Measurements from ENCODE around the gene KRT76.

DNA sequence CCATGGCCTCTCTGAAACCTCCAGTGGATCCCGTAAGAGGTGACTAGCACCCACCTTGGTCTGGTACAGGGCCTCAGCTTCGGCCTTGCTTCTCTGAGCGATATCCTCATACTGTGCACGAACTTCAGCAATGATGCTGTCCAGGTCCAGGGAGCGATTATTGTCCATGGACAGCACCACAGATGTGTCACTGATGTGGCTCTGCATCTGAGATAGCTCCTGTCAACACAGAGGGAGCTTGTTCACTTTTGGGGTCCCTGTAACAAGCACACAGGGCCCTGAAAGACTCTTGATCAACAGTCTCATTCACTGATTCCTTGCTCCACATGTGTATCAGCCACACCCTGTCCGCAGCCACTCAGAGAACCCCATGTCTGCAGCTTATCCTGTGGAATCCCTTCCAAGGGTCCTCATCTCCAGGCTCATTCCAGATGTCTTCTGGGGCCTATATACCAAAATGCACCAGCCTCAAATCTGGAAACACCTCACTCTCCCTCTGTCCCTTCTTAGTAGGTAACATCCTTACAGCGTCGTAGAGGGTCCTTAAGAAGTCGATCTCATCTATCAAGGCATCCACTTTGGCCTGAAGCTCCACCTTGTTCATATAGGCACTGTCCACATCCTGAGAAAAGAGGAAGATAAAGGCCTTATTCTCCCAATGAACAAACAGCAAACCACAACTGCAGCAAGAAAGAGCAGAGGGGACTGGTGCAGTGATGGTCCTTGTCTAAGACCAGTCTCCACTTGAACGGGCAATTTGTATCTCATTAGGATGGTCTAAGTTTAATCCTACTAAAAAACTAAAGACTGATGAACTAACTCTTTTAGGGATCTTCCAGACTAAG, 15.3 kb upstream of the KRT76 start:
- TF ChIP-seq, protein P1, sequence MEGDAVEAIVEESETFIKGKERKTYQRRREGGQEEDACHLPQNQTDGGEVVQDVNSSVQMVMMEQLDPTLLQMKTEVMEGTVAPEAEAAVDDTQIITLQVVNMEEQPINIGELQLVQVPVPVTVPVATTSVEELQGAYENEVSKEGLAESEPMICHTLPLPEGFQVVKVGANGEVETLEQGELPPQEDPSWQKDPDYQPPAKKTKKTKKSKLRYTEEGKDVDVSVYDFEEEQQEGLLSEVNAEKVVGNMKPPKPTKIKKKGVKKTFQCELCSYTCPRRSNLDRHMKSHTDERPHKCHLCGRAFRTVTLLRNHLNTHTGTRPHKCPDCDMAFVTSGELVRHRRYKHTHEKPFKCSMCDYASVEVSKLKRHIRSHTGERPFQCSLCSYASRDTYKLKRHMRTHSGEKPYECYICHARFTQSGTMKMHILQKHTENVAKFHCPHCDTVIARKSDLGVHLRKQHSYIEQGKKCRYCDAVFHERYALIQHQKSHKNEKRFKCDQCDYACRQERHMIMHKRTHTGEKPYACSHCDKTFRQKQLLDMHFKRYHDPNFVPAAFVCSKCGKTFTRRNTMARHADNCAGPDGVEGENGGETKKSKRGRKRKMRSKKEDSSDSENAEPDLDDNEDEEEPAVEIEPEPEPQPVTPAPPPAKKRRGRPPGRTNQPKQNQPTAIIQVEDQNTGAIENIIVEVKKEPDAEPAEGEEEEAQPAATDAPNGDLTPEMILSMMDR (IDR thresholded peaks at IDR 0.05) = no peak
- no peak for TF ChIP-seq POLR2A (IDR thresholded peaks at IDR 0.05)

Data from uterus (tissue), 2 donors.